Activated T-cell treated with anti-CD3 and anti-CD28 coated beads for 1 hour (primary cell): Measurements from ENCODE around the gene ALDOA.

ENCODE experiments used
- DNase-seq: peaks from one replicate; pipeline ENCODE4 v3.0.0-alpha.2; 2020; ENCODE audit warnings: low read depth

Gene ALDOA

DNA sequence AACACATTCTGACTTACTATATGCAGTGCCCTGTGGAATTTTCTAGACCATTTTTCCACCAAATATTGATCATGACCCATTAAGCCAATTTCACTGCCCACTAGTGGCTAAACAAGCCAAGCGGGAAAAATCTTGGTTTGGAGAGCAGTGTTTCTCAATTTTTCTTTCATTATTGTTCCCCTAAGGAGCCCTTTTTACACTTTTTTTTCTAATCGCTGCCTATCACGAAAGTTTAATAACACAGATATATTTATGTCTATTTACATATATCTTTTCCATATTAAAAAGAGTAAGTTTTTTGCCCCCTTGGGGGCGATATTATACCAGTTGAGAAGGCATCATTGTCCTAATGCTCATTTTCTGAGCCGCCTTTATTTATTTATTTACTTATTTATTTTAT lies 23.7 kb upstream of the ALDOA start:
- no peak for DNase-seq

DNA sequence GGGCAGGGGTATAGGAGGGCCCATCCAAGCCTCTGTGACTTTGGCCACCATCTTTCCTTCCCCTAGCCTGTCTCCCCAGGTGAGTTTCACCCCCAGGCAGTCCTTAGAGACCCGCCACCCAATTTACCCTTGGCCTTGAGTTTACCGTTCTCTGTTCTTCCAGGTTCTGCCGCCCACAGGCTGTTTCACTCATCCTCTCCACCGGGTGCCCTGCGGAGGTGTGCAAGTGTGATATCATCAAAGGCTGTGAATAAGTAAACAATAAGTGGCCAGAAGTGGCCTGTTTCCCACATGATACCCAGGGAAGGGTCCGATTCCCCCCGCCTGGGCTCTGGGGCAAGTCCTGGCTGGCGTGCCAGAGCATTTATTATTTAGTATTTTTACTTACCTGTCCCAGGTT lies 19.4 kb upstream of the ALDOA start:
- DNase-seq: no peak

DNA sequence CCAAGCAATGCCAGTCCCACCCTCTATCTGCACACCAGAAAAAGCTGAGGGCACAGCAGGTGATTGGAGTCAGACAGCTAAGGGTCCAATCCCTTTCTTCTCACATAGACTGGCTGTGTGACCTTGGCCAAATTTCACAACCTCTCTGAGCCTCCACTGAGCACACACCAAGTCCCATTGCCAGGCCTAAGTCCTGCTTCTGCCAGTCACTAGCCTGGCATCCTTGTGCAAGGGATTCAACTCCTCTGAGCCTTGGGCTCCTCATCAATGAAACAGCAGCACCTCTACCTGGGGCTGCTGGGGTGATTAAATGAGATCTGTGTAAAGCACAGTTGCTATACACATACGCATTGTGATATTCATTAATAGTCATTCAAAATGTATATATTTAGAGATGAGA lies 19.0 kb upstream of the ALDOA start:
- DNase-seq: no peak

DNA sequence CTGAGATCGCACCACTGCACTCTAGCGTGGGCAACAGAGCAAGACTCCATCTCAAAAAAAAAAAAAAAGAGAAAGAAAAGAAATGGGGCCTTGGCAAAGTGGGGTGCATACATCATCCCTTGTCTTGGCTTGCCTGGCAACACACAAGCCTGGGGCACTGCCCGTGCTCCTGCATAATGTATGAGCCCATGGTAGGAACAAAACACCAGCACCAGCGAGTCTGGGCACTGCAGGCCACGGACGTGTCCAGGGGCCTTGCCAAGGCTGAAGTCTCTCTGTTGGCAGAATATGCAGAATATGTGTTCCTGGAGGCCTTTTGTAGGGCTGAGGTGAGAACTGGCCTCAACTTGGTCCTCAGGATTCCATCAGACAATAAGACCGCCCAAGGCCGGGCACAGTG lies 15.7 kb upstream of the ALDOA start:
- no peak for DNase-seq

DNA sequence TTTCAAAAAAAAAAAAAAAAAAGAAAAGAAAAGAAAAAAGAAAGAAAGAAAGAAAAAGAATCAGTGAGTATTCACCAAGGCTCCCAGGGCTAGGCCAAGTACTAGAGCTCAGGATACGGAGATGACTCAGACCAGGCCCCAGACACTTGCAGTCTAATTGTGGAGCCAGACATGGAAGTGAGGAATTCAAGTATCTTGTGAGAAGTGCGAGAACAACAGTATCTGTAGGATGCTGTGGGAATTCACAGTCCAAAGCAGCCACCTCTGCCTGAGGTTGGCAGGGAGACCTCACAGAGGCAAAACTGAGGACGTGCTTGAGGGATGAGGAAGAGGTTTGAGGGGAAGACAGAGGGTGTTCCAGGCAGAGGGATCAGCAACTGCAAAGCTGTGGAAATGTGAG lies 14.0 kb upstream of the ALDOA start:
- DNase-seq: no peak

DNA sequence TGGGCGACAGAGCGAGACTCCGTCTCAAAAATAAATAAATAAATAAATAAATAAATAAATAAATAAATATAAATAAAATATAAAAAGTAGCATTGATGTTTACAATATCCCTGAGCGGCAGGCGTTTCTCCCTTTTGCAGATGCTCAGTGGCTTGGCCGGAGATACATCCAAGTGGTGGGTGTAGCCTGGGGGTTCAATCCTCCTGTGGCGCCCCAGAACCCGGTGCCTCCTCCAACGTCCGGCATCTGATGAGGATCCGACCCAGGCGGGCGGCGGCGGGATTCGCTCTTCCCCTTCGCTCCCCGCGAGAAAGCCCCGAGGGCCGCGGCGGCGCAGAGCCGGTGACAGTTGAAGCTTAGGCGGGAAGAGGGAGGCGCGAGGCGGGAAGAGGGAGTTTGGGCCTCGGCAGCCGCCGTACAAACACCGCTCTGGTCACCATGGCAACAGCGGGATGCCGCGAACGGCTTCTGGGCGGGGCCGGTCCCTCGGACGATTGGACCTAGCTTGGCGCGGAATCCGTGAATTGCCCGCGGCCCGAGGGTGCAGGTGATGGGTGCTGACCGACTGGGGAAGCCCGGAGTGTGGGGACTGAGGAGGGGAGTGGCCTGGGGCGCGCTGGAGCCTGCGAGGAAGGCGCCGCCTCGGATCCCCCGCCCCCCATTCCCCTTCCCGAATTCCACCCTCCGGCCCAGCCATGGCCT lies 12.7 kb upstream of the ALDOA start:
- peak; percentile 85 for DNase-seq

DNA sequence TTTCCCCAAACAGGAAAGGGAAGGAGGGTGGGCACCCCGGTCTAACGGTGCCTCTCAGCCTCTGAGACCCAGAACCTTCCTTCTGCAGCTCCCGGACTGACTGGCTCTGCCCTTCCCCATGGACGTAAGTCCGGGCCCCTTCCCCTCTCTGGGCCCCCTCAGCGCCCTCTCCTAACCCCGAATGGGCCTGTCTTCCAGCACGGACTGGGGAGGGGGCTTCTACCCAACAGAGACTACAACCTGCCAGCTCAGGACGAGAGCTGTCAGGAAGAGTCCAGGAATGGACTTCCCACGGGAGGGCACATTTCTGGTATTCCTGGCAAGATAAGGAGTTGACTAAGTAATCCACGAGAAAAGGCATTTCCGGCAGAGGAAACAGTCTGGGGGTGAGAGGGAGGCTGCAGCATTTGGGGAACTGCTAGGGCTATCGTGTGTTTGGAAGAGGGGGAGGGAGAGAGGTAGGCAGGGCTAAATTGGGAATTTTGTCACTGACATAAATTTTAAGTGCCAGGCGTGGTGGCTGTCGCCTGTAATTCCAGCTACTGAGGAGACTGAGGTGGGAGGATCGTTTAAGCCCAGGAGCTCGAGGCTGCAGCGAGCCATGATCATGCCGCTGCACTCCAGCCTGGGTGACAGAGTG lies 12.1 kb upstream of the ALDOA start:
- no peak for DNase-seq

DNA sequence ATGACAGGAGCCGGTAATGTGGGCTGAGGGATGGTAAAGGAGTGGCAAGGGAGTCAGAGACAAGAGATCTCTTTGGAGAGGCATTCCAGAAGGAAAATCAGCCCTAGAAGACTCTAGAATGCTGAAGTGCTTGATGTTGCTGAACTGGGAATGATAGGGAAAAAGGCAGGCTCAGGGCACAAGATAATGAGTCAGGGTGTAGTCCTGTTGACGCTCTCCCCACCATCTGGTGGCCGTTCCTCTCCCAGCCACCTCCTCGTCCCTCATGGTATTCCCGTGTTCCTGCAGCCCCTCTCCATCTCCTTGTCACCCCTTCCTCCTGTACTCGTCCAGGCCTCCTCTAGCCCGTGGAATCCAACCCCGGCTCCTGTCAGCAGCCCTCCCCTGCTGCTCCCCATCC lies 11.1 kb upstream of the ALDOA start:
- no peak for DNase-seq

DNA sequence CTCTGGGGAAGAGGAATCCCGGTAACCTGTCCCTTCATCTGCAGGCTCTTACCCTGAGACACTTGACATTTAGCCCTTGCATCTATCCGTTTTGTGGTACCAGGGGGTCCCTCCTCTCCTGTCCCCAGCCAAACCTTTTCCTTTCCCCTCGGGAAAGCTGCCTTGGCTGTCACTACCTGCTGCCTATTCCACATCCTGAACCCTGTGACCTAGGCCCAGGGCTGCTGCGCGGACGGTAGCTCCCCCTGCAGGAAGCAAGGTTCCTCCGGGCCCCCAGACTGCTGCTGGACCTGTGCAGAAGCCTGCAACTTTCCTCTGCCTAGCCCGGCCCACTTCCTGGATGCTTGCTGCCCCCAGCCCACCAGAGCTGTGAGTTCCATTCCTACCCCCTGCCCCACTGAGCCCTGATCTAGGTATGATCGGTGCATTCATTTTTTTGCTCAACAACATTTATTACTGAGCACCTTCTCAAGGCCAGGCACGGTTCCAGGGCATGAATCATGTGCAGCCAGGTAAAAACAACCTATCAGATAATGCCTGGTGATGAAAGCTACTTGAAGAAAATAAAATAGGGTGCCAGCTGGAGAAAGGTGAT lies 10.5 kb upstream of the ALDOA start:
- DNase-seq: peak; percentile 27

DNA sequence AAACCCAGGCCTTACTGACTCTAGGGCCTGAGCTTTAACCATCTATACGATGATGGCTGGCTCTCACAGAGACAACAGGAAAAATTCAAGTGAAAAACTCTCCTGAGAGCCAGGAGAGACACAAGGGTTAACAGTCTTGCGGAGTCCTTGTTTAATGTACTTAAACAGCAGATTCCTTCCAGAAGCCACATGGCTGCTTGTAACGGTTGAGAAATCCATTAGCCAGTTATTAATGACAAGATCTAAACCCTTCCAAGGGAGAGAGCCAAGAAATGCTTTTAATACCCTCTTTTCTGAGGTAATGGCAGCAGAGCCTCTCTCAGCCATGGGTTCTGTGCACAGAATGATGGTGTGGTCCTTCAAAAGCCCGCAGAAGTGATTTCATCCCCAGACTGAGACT lies 5.2 kb upstream of the ALDOA start:
- no peak for DNase-seq

DNA sequence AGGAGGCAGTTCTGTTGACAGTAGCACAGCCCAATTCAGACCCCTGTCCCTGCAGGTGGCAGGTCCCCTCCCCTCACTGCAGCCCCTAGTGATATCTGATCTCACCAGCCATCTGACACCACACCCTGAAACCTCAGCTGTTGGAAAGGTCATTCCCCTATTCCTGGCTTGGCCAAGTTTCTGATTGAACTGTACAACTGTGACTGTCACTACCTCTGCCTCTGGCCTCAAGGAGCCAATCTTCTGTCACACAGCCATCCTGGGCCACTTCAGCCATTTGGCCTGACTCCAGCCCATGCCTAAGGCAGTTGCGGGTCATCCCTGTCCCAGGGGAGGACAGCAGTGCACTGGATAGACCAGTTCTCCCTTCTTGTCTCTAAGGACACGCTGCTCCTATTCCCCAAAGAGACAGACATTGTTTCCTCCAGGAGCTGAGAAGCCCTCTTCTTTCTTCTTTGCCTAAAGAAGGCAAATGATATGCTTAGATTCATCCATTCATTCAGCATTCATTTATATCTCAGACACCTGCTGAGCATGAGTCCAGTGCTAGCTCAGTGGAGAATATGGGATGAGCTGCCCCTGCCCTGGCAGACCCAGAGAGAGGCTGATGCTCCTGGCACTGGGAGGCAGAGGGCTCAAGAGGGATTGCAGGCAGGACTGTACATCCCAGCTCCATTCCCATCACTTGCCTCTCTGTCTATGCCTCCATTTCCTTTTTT lies 4.6 kb upstream of the ALDOA start:
- no peak for DNase-seq

DNA sequence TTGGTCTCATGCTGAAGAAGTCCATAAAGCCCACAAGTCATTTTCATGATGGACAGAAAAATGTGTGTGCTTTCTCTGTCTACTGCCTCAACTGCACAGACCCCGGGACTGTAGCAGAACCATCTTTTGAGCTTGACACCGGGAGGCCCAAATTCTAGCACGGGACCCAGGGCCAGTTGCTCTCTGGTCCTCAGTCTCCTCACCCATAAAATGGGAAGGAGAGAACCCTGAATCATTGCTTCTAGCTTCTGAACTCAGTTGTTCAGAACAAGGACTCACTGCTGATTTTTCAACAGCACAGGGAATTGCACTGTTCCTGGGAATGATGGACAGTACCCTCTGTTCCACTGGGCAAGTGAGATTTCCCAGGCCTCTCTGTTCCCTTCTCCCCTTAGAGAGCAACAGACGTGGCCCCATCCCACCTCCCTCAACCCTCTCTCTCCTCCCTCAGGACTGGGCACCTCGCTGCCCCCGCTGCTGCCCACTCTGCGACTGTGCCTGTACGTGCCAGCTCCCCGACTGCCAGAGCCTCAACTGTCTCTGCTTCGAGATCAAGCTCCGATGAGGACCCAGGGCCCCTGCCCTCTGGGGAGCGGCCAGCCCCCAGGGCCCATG lies 2.2 kb upstream of the ALDOA start:
- no peak for DNase-seq

DNA sequence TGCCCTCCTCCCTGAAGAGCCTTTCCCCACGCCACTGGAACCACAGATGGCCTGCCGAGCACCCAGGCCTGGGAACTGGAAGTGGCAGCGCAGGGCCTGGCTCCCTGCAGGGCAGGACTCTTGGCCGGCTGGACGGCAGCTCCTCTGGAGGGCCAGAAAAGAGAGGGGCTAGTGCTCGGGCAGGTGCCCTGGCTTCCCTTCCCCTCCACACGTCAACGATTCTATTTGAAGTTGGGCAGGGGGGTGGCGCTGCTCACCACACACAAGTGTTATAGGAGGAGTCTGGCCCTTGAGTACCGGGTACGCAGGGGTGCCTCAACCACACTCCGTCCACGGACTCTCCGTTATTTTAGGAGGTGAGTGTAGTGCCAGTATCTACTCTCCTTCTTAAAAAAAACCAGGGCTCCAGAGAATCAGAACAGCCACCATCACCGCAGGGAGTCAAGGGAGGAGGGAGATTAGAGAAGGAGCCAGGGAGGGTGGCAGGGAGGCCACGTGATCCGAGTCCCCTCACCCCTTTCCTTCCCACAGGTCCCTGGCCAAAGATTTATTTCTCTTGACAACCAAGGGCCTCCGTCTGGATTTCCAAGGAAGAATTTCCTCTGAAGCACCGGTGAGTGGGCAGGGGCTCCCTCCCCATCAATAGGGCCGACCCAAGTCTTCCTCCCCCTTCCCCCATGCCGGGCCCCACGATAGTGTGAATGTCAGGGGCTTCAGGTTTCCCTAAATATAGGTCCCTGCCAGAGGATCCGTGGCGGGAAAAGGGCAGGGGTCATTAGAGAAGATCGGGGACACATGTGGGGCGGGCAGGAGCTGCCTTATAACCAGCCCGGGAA lies 1.4 kb upstream of the ALDOA start:
- peak; percentile 60 for DNase-seq

DNA sequence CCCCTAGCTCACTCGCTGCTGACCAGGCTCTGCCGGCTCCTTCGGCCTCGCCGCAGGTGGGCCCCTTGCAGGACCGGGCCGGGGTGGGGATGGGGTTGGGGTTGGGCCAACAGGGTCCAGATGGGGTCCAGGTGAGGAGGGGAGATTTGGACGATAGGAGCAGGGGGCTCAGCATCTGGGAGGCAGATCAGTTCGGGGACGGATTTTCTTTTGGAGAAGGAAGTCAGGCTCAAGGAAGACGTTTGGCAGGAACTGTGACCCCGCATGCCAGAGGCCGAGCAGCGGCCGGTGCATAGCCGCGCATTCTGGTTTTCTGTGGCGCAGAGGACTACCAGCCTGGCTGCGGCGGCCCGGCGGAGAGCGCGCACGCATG lies 845 bp upstream of the ALDOA start:
- no peak for DNase-seq

DNA sequence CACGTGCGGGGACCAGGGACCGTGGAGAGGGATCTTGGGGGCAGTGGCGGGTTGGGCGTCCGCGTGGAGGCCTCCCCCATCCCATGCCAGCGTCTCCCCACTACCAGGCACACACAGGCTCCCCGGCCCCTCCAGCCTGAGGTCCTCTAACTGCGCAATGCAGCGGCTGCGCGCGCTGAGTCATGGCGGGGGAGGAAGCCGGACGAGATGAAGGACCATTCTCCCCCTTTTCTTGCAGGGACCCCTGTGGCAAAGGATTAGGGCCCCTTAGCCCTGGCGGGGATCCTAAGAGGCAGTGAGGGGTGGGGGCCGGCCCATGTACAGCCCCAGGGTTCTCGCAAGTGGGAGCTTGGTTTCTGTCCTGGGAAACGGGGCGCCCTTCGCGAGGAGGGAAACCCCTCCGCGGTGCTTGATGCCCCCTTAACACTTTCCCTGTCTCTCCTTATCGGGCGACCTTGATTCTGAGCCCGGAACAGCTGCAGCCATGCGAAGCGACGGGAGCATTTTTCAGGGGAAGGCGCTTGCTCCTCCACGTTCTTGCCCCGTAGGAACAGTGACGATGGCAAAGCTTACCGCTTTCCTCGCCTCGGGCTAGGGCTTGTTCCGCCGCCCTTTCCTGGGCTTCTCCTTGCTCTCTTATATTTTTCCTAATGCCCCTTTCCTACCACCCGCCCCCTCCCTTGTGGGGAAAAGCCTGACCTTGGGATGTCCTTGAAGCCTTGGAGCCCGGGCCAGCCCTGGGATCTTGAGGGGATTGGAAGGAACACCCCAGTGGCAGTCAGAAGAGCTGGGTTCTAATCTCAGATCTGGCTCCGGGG lies 592 bp downstream of the ALDOA start:
- no peak for DNase-seq

DNA sequence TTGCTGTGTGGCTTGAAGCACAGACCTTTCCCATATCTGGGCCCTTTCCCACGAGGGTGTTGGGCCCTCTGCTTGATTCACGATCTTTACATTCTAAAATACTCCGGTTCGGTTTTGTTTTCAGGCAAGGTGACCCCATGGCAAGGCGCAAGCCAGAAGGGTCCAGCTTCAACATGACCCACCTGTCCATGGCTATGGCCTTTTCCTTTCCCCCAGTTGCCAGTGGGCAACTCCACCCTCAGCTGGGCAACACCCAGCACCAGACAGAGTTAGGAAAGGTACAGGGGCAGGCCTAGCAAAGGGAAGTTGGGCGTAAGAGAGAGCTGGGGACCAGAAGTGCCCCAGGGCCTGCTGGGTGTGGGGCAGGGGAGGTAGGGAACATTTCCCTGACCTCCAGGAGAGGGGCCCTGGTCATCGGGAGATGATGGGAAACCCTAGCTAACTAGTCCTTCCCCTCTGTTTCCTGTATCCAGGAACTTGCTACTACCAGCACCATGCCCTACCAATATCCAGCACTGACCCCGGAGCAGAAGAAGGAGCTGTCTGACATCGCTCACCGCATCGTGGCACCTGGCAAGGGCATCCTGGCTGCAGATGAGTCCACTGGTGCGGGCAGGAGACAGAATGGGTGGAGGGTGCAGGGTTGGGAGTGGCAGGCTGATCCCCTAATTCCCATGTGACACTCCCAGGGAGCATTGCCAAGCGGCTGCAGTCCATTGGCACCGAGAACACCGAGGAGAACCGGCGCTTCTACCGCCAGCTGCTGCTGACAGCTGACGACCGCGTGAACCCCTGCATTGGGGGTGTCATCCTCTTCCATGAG lies 1.4 kb downstream of the ALDOA start:
- no peak for DNase-seq

DNA sequence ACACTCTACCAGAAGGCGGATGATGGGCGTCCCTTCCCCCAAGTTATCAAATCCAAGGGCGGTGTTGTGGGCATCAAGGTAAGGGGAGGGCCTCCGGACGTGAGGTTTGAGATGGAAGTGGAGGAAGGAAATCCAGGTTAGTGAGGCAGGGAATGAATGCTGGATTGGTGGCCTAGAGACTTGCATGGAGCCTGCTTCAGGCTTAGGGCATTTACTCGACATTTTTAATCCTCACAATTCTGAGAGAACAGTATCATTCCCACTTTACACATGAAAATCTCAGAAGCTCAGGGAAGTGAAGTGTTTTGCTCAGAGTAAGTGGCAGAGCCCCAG lies 2.0 kb downstream of the ALDOA start:
- DNase-seq: no peak

DNA sequence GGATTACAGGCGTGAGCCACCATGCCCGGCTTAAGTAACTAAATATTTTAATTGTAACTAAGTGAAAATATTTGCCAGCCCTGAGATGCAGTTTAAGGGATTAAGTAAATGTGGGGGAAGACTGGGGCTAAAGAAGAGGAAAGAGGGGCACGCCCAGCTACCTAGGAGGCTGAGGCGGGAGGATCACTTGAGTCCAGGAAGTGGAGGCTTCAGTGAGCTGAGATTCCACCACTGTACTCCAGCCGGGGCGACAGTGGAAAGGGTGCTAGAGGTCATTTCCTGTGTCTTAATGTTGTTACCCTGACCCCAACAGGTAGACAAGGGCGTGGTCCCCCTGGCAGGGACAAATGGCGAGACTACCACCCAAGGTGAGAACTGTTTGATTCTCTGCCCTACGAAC lies 2.8 kb downstream of the ALDOA start:
- DNase-seq: no peak

DNA sequence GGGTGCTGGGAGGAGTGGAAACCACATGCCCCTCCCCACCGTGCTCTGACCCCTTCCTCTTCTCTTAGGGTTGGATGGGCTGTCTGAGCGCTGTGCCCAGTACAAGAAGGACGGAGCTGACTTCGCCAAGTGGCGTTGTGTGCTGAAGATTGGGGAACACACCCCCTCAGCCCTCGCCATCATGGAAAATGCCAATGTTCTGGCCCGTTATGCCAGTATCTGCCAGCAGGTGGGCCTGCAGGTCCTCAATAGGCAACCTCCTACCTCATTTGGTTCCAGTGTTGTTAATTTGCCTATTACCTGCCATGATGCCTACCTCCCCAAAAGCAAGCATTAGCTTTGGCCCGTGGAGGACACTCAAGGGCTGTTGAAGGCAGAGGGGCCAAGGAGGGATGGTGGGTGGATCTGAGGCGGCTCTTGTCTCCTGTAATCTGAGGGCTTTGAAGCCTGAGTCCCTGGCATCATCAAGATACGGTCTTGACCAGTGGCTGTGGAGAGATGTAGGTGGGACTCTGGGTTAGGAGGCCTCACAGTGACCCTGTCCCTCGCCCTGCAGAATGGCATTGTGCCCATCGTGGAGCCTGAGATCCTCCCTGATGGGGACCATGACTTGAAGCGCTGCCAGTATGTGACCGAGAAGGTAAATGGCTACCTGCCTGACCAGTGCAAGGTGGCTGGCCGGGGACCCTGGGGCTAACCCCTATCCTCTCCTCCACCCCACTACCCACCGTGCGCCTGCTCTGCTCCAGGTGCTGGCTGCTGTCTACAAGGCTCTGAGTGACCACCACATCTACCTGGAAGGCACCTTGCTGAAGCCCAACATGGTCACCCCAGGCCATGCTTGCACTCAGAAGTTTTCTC lies 3.4 kb downstream of the ALDOA start:
- peak; percentile 46 for DNase-seq
